K562 (cell line): ENCODE results near the gene KXD1. TPM values are rescaled to one million over a fixed set of nuclear protein-coding genes. Genes with fewer than 3 reads are reported as not detected.

Source experiments
- ATF1 ChIP-seq, 2 experiments: fragments of 450-650 bp in 1 of 2; IDR thresholded peaks; 2 replicates each; pipeline ENCODE4 v1.6.1; 2016; ENCODE audit warnings: missing compliant biosample characterization in 1 of 2, missing genetic modification characterization in 1 of 2
- ATF7 ChIP-seq: fragments of 450-650 bp; IDR thresholded peaks from 2 replicates; pipeline ENCODE4 v1.7.1; 2014; ENCODE audit warnings: mild to moderate bottlenecking, moderate library complexity
- ELF1 ChIP-seq: fragments of 200-800 bp; sonication (Bioruptor generic); IDR thresholded peaks from 2 replicates; pipeline ENCODE4 v1.6.1; 2016; ENCODE audit warnings: missing genetic modification characterization, missing compliant biosample characterization
- JUNB ChIP-seq: fragments of 450-650 bp; formaldehyde crosslinking; conservative IDR thresholded peaks from 2 replicates; pipeline ENCODE4 v1.4.0; 2020; ENCODE audit warnings: mild to moderate bottlenecking
- JUND ChIP-seq, 2 experiments: IDR thresholded peaks; 2 replicates in 1 of 2; 3 replicates in 1 of 2; pipeline ENCODE4 v1.6.1; 2011; ENCODE audit warnings: borderline replicate concordance in 2 of 2, low read depth in 2 of 2, low read length in 2 of 2, improper control_type of control experiment in 1 of 2, missing biosample characterization in 1 of 2, missing genetic modification characterization in 1 of 2, missing genetic modification reagents in 1 of 2
- RCOR1 ChIP-seq, 2 experiments: IDR thresholded peaks; 2 replicates each; pipeline ENCODE4 v1.6.1; 2012; ENCODE audit warnings: low read depth in 2 of 2, low read length in 2 of 2, borderline replicate concordance in 1 of 2, improper control_type of control experiment in 1 of 2
- RNF2 ChIP-seq: sonication (generic); IDR thresholded peaks from 2 replicates; pipeline ENCODE4 v1.6.1; 2016
- SMARCA5 ChIP-seq: fragments of 450-650 bp; IDR thresholded peaks from 2 replicates; pipeline ENCODE4 v1.6.1; 2016
- TRIM28 ChIP-seq: fragments of 450-650 bp; IDR thresholded peaks from 2 replicates; pipeline ENCODE4 v1.6.1; 2017
- ZBTB7A ChIP-seq: IDR thresholded peaks from 2 replicates; pipeline ENCODE4 v1.6.1; 2011; ENCODE audit warnings: low read depth, mild to moderate bottlenecking, low read length, moderate library complexity, borderline replicate concordance; ENCODE audit not compliant: control insufficient read depth
- ZC3H8 ChIP-seq: fragments of 450-650 bp; IDR thresholded peaks from 2 replicates; pipeline ENCODE4 v1.6.1; 2017
- ZNF398 ChIP-seq: fragments of 250-450 bp; sonication (Bioruptor Pico); IDR thresholded peaks from 2 replicates; pipeline ENCODE4 v1.8.0; 2021; ENCODE audit warnings: moderate library complexity, mild to moderate bottlenecking, inconsistent platforms
- polyA plus RNA-seq, 8 experiments: library from polyadenylated mRNA; depleted of rRNA in 4 of 8; stranded (reverse) in 5 of 8; unstranded in 3 of 8; fragments of >200 nt; fragmentation: Nextera tagmentation in 2 of 8; fragmentation: Illumina TruSeq in 1 of 8; extraction: Ambion mirVana in 2 of 8; extraction: Trizol in 1 of 8; gene quantifications; 2 replicates each; pipeline versions ENCODE4 v1.2.1 to v1.2.3, GENCODE V29; 2011 to 2014; ENCODE audit warnings: inconsistent platforms in 1 of 8, missing spikeins in 1 of 8
- total RNA-seq, 7 experiments: library from RNA; depleted of rRNA in 6 of 7; stranded (reverse); fragments of >200 nt in 6 of 7; fragmentation: Illumina TruSeq in 2 of 7; extraction: Trizol in 2 of 7; gene quantifications; 2 replicates each; pipeline versions ENCODE4 v1.2.1 to v1.2.3, GENCODE V29; 2011 to 2021; ENCODE audit warnings: low replicate concordance in 1 of 7
- TF ChIP-seq, protein P1 (sequence below): fragments of 450-650 bp; IDR thresholded peaks from 2 replicates; pipeline ENCODE4 v1.6.1; 2018; ENCODE audit warnings: mild to moderate bottlenecking, low read depth; ENCODE audit not compliant: partially characterized antibody
- TF ChIP-seq, protein P2 (sequence below): sonication (generic); formaldehyde crosslinking; IDR thresholded peaks from 2 replicates; pipeline ENCODE4 v1.8.1; 2023; ENCODE audit warnings: missing genetic modification reagents, mild to moderate bottlenecking, borderline replicate concordance
- TF ChIP-seq, protein P3 (sequence below): sonication (generic); formaldehyde crosslinking; IDR thresholded peaks from 2 replicates; pipeline ENCODE4 v1.8.1; 2023; ENCODE audit warnings: mild to moderate bottlenecking, missing genetic modification reagents

The KXD1 gene
- total and polyA plus RNA-seq, 9 of the 15 experiments (the other 6 are each of a cell fraction or from before 2014, with no cell fraction given) = 21.9 to 210 (median 118) TPM

GRCh38 chr19:18588611-18589379 lies 31.1 kb downstream of the KXD1 start, which contains the start of gene REX1BD (continued):
- TF ChIP-seq, protein P1, sequence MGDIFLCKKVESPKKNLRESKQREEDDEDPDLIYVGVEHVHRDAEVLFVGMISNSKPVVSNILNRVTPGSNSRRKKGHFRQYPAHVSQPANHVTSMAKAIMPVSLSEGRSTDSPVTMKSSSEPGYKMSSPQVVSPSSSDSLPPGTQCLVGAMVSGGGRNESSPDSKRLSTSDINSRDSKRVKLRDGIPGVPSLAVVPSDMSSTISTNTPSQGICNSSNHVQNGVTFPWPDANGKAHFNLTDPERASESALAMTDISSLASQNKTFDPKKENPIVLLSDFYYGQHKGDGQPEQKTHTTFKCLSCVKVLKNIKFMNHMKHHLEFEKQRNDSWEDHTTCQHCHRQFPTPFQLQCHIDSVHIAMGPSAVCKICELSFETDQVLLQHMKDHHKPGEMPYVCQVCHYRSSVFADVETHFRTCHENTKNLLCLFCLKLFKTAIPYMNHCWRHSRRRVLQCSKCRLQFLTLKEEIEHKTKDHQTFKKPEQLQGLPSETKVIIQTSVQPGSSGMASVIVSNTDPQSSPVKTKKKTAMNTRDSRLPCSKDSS = no peak
- TF ChIP-seq ZNF398 (CRISPR knock-in tag) (no peak), RCOR1 (IDR thresholded peaks at IDR 0.05; ENCODE audit: borderline replicate concordance in 1 of 2, low read depth in 2 of 2, low read length in 2 of 2) (peak in 1 of 2 experiments; percentile 46; a peak in 2 of 4 replicates), JUNB (0 out of 2 replicates have a peak, but pooled peaks have one; percentile 2), ZBTB7A (peak; percentile 97), JUND (IDR thresholded peaks at IDR 0.05; ENCODE audit: borderline replicate concordance, low read depth, low read length) (peak; percentile 52), JUND (tag; IDR thresholded peaks at IDR 0.05; ENCODE audit: borderline replicate concordance, low read depth, low read length) (no peak), ZC3H8 (peak; percentile 77; the same call in 1 of the 2 replicates), RNF2 (peak; percentile 72), TRIM28 (0 out of 2 replicates have a peak, but pooled peaks have one; percentile 30), SMARCA5 (peak; percentile 99), ATF1 (CRISPR knock-in tag; IDR thresholded peaks at IDR 0.05) (no peak), ATF1 (tag; IDR thresholded peaks at IDR 0.05) (peak; percentile 71), ELF1 (peak; percentile 37; the same call in 1 of the 2 replicates), ATF7 (peak; percentile 77; the same call in 1 of the 2 replicates)
- TF ChIP-seq, protein P2, sequence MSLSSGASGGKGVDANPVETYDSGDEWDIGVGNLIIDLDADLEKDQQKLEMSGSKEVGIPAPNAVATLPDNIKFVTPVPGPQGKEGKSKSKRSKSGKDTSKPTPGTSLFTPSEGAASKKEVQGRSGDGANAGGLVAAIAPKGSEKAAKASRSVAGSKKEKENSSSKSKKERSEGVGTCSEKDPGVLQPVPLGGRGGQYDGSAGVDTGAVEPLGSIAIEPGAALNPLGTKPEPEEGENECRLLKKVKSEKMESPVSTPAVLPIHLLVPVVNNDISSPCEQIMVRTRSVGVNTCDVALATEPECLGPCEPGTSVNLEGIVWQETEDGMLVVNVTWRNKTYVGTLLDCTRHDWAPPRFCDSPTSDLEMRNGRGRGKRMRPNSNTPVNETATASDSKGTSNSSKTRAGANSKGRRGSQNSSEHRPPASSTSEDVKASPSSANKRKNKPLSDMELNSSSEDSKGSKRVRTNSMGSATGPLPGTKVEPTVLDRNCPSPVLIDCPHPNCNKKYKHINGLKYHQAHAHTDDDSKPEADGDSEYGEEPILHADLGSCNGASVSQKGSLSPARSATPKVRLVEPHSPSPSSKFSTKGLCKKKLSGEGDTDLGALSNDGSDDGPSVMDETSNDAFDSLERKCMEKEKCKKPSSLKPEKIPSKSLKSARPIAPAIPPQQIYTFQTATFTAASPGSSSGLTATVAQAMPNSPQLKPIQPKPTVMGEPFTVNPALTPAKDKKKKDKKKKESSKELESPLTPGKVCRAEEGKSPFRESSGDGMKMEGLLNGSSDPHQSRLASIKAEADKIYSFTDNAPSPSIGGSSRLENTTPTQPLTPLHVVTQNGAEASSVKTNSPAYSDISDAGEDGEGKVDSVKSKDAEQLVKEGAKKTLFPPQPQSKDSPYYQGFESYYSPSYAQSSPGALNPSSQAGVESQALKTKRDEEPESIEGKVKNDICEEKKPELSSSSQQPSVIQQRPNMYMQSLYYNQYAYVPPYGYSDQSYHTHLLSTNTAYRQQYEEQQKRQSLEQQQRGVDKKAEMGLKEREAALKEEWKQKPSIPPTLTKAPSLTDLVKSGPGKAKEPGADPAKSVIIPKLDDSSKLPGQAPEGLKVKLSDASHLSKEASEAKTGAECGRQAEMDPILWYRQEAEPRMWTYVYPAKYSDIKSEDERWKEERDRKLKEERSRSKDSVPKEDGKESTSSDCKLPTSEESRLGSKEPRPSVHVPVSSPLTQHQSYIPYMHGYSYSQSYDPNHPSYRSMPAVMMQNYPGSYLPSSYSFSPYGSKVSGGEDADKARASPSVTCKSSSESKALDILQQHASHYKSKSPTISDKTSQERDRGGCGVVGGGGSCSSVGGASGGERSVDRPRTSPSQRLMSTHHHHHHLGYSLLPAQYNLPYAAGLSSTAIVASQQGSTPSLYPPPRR (CRISPR knock-in tag) = 0 out of 2 replicates have a peak, but pooled peaks have one; percentile 78
- TF ChIP-seq, protein P3, sequence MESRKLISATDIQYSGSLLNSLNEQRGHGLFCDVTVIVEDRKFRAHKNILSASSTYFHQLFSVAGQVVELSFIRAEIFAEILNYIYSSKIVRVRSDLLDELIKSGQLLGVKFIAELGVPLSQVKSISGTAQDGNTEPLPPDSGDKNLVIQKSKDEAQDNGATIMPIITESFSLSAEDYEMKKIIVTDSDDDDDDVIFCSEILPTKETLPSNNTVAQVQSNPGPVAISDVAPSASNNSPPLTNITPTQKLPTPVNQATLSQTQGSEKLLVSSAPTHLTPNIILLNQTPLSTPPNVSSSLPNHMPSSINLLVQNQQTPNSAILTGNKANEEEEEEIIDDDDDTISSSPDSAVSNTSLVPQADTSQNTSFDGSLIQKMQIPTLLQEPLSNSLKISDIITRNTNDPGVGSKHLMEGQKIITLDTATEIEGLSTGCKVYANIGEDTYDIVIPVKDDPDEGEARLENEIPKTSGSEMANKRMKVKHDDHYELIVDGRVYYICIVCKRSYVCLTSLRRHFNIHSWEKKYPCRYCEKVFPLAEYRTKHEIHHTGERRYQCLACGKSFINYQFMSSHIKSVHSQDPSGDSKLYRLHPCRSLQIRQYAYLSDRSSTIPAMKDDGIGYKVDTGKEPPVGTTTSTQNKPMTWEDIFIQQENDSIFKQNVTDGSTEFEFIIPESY (CRISPR knock-in tag) = peak; percentile 89
